Measurements from ENCODE around the gene BCAR3. TPM values are rescaled to one million over a fixed set of nuclear protein-coding genes. Genes with fewer than 3 reads are reported as not detected.

BCAR3 gene
- total and polyA plus RNA-seq, 2 of the 4 experiments (the other 2 are of a cell fraction) = 41.4 to 46.4 TPM

- BruUV-seq (replicated peaks) = no TSS peak
- Histone ChIP-seq H3K4ac (ENCODE audit: low read depth, low read length) (peak overlapping the region; percentile 47; the same call in 1 of the 2 replicates), H3K27me3 (ENCODE audit: control insufficient read depth, insufficient read depth, low read length) (no peaks in the 10 kb centered on the region), H2AK9ac (replicated peaks; ENCODE audit: low read depth, low read length, poor library complexity) (no peak overlapping the region), H3K4me1 (ENCODE audit: control insufficient read depth, insufficient read depth, low read length) (peaks cover 4% of the 10 kb centered on the region), H3K4me2 (ENCODE audit: low read depth, low read length) (no peak overlapping the region), H2AFZ (replicated peaks; ENCODE audit: low read length, poor library complexity) (no peak overlapping the region), H3K23ac (ENCODE audit: low read depth, low read length) (peak overlapping the region; percentile 45; the same call in 1 of the 2 replicates), H2AK5ac (ENCODE audit: low read depth, low read length) (peak overlapping the region; percentile 24; the same call in 1 of the 2 replicates), H3K9me3 (ENCODE audit: control insufficient read depth, insufficient read depth, low read length) (no peaks in the 10 kb centered on the region), H3K9ac (ENCODE audit: low read depth, low read length) (no peak overlapping the region), H2BK20ac (ENCODE audit: low read depth, low read length) (no peak overlapping the region), H3K4me3 (ENCODE audit: insufficient read depth, low read depth, low read length) (no peak overlapping the region), H3K27ac (ENCODE audit: insufficient read depth, low read length) (no peak overlapping the region), H3K14ac (replicated peaks; ENCODE audit: low read depth, low read length) (no peak overlapping the region), H2BK120ac (ENCODE audit: low read depth, low read length) (no peak overlapping the region; the same call in 1 of the 2 replicates), H3K79me1 (ENCODE audit: low read depth in 1 of 2, low read length in 2 of 2) (peaks cover 51 to 86% of the 10 kb centered on the region in 2 experiments), H2BK5ac (ENCODE audit: low read depth, low read length, poor library complexity, severe bottlenecking) (no peak overlapping the region), H4K5ac (ENCODE audit: low read depth, low read length) (no peak overlapping the region), H4K91ac (ENCODE audit: insufficient read depth, low read depth, low read length) (no peak overlapping the region), H3K36me3 (ENCODE audit: control insufficient read depth, insufficient read depth, low read length) (peaks cover 21% of the 10 kb centered on the region), H4K20me1 (ENCODE audit: insufficient read depth, low read length) (peaks cover 21% of the 10 kb centered on the region), H3K18ac (ENCODE audit: low read depth, low read length) (no peak overlapping the region), H3K56ac (ENCODE audit: extremely low read depth, insufficient read depth, low read length) (no peak overlapping the region), H3K9me1 (ENCODE audit: insufficient read depth, low read length) (peaks cover 26% of the 10 kb centered on the region), H2BK15ac (ENCODE audit: low read depth, low read length) (no peak overlapping the region), H4K8ac (ENCODE audit: low read depth in 2 of 2, low read length in 2 of 2) (no peak overlapping the region; a peak in 1 of 4 replicates)
- POLR2A ChIA-PET (ENCODE audit: unreplicated experiment) = no interaction called here
- intact Hi-C loops (cut with micrococcal nuclease) = no loop called here
- no CpG with 5 or more reads among the region's 8 CpGs for WGBS, 2 experiments (ENCODE audit: extremely low coverage in 2 of 2, insufficient read length in 1 of 2)
- ATAC-seq (ENCODE audit: low read depth) = no peak
- TF ChIP-seq RFX5 (IDR thresholded peaks at IDR 0.05; ENCODE audit: low read depth, low read length) (no peak), CEBPB (IDR thresholded peaks at IDR 0.05; ENCODE audit: low read depth, low read length) (no peak), SMC3 (IDR thresholded peaks at IDR 0.05; ENCODE audit: low read depth, low read length) (no peak), RCOR1 (IDR thresholded peaks at IDR 0.05; ENCODE audit: insufficient replicate concordance, low read length) (no peak)
- DNase-seq = no peak
- in situ Hi-C loops (cut with MboI; ENCODE audit: low sequenced_read_pairs) = loop anchor here (5.0 to 10.0 kb wide), 3 partner anchors 33 to 178 kb away; no protein-coding TSS in a partner anchor
- dilution Hi-C loops (cut with HindIII; ENCODE audit: low sequenced_read_pairs, unreplicated experiment) = no loop called here
- CTCF ChIA-PET = interaction anchor here (1.2 to 1.3 kb wide), 2 partner anchors 10 to 175 kb away, joined by 3 to 5 read pairs; no protein-coding TSS in a partner anchor
These were observed 42.7 kb downstream of the BCAR3 start for GRCh38 chr1:93638981-93639380.

Data from IMR-90 (cell line).